Activated CD4-positive, alpha-beta T cell treated with anti-CD3 and anti-CD28 coated beads, Interleukin-10, Interleukin-2, amounts not matched to agents 100 ng/mL and 50 ng/mL, durations not matched to agents 16 hours and 8 hours (primary cell): ENCODE measurements around the gene KCP.
A peak's percentile ranks its signal among the peaks of the same experiment; 100 is the strongest.

Experiments used
- DNase-seq: peaks from one replicate; pipeline ENCODE4 v3.0.0-alpha.2; 2020

The KCP gene

DNA sequence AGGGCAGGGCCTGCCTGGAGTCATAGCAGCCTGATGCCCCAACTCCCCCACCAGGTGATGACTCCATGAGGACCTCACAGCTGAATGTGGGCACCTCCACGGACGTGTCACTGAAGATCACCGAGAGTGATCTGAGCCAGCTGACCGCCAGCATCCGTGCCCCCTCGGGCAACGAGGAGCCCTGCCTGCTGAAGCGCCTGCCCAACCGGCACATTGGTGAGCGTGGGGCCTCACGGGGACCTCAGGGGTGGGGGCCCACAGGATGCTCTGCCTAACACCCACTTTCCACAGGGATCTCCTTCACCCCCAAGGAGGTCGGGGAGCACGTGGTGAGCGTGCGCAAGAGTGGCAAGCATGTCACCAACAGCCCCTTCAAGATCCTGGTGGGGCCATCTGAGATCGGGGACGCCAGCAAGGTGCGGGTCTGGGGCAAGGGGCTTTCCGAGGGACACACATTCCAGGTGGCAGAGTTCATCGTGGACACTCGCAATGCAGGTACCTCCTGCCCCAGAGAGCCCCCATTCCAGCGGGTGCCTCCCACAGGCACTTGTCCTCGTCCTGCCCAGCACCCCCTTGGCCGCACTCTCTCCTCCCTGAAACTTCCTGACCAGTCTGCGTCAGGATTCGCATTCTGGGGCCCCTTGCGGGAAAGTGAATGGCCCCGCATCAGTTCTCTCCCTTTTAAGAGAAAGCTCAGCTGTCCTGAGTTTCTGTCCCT, 57.8 kb downstream of the KCP start:
- DNase-seq = no peak

DNA sequence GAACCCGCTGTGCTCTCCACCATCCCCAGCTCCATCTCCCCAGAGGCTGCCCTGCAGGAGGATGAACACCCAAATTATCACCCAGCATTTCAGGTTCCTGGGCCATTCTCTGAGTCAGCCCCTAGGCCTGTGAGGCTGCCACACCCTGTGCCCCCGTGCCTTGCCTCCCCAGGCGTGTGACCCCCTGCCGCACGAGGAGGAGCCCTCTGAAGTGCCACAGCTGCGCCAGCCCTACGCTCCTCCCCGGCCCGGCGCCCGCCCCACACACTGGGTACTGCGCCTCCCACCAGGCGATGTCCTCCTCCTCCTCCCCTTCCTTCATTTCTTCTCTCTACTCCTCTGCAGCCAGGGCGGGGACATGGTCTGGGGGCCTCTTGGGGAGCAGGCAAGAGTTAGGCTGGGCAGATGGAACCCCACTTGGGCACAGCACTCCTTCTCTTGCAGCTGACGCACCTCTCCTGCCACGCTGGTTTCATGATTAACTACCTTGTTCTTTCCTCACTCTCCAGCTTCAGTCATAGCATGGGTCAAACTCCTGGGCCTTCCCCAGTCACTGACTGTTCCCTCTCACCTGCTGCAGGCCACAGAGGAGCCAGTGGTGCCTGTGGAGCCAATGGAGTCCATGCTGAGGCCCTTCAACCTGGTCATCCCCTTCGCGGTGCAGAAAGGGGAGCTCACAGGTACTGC, 60.6 kb downstream of the KCP start:
- DNase-seq = no peak

DNA sequence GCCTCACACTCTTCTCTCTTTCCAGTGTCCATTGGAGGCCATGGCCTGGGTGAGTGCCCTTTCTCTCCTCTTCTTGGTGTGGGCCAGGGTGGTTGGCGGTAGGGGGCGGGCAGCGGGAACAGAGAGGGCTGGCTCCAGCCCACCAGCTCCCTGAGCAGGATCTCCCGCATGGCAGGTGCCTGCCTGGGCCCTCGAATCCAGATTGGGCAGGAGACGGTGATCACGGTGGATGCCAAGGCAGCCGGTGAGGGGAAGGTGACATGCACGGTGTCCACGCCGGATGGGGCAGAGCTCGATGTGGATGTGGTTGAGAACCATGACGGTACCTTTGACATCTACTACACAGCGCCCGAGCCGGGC, 61.4 kb downstream of the KCP start:
- no peak for DNase-seq

DNA sequence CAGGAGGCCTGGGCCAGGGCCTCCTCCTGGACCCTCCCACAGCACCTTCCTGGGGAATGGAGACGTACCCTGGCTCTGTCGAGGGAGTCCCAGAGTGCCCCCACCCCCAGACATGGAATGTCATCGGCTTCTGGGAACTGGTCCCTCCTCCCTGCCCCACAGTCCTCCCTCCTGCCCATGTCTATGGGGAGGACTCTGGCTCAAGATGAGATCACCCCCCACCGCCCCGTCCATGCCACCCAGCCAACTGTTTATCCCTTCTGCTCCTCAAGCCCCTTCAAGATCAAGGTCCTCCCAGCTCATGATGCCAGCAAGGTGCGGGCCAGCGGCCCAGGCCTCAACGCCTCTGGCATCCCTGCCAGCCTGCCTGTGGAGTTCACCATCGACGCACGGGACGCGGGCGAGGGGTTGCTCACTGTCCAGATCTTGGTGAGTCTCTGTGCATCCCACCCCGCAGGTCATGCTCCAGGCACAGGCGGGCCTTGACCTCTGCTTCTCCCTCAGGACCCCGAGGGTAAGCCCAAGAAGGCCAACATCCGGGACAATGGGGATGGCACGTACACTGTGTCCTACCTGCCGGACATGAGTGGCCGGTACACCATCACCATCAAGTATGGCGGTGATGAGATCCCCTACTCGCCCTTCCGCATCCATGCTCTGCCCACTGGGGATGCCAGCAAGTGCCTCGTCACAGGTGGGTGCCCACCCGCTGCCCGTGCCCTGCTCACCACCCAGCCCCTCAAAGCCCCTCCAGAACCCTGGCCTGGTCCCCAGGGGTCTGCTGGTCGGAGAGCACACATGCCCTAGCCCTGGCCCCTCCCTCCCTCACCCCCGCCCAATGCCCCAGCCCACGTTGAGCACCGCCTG, 62.0 kb downstream of the KCP start:
- no peak for DNase-seq

DNA sequence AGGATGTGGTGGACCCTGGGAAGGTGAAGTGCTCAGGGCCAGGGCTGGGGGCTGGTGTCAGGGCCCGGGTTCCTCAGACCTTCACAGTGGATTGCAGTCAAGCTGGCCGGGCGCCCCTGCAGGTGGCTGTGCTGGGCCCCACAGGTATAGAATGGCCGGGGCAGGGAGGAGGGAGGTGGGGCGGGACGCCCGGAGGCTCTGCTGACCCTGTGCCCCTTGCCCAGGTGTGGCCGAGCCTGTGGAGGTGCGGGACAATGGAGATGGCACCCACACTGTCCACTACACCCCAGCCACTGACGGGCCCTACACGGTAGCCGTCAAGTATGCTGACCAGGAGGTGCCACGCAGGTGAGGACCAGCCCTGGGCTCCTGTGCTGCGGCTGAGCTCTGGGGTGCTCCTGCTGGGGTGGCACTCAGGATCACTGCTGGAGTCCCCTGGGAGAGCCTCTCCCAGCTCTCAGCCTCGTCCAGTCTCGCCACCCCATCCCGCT, 62.7 kb downstream of the KCP start:
- DNase-seq = no peak

DNA sequence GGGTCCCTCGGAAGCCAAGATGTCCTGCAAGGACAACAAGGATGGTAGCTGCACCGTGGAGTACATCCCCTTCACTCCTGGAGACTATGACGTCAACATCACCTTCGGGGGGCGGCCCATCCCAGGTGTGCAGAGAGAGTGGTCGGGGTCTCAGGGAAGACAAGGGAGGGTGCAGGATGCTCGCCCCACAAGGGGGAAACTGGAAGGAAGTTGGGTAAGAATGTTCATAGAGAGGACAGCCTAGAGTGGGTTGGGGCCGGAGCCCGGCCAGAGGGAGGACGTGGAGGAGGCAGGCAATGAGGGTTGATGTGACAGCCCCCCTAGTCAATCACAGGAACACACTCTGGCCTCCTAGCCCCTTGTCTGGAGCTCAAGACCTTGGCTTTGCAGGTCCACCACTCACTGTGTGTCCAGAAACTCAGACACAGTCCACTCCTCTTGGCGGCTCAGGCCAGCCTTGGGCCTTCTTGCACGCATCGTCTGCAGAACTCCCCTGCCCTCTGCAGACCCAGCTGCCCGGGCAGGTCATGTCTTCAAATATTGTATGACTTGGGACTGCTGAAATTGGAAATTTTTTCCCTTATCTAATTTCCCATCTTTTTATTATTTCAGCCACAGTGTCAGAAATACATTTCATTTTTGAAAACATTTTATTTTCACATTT, 63.6 kb downstream of the KCP start:
- DNase-seq = no peak

DNA sequence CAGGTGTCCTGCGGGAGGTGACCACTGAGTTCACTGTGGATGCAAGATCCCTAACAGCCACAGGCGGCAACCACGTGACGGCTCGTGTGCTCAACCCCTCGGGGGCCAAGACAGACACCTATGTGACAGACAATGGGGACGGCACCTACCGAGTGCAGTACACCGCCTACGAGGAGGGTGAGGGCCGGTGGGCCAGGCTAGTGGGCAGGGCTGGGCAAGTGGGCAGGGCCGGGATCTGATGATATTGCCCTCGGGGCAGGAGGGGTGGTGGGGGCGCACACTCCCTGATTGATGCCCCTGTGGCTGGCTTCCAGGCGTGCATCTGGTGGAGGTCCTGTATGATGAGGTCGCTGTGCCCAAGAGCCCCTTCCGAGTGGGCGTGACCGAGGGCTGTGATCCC, 64.5 kb downstream of the KCP start:
- no peak for DNase-seq

DNA sequence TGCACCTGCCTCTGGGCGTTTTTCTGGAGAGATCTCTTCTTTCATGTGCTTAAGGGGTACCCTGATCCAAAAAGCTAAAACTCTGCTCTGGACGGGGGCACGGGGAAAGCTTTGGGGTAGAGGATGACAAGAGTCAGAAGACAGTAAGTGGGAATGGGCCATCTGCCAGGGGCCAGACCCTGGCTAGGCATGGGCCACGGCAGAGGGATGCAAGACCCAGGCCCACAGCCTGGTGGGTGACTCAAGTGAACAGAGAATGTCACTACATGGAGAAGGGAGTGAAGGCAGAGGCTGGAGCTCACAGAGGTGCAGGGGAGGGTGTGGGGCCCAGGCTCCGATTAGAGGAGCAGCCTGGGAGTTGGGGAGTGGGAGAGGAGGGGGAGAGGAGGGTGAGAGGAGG, 65.0 kb downstream of the KCP start:
- no peak for DNase-seq

DNA sequence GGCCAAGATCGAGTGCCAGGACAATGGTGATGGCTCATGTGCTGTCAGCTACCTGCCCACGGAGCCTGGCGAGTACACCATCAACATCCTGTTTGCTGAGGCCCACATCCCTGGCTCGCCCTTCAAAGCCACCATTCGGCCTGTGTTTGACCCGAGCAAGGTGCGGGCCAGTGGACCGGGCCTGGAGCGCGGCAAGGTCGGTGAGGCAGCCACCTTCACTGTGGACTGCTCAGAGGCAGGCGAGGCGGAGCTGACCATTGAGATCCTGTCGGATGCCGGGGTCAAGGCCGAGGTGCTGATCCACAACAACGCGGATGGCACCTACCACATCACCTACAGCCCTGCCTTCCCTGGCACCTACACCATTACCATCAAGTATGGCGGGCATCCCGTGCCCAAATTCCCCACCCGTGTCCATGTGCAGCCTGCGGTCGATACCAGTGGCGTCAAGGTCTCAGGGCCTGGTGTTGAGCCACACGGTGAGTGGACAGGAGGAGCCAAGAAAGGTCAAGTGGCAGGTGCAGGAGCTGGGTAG, 65.7 kb downstream of the KCP start:
- no peak for DNase-seq

DNA sequence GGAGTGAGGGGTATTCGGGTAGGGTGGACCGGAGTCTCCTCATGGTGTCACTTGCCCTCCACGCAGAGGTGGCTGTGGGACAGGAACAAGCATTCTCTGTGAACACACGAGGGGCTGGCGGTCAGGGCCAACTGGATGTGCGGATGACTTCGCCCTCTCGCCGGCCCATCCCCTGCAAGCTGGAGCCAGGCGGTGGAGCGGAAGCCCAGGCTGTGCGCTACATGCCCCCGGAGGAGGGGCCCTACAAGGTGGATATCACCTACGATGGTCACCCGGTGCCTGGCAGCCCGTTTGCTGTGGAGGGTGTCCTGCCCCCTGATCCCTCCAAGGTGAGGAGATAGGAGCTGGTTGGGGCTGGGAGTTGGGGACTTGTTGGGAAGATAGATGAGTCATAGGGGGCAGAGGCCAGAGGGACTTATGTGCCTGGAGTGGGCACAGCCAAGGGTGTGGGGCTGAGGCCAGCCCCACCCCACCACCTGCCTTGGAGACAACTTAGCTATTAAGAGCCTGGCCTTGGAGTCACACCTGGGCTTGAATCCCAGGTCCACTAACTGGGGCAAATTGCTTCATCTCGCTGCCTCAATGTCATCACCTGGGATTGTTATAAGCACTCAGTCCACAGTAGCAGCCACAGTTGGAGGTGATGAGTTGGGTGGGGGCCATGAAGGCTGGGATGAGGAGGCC, 66.4 kb downstream of the KCP start:
- no peak for DNase-seq

DNA sequence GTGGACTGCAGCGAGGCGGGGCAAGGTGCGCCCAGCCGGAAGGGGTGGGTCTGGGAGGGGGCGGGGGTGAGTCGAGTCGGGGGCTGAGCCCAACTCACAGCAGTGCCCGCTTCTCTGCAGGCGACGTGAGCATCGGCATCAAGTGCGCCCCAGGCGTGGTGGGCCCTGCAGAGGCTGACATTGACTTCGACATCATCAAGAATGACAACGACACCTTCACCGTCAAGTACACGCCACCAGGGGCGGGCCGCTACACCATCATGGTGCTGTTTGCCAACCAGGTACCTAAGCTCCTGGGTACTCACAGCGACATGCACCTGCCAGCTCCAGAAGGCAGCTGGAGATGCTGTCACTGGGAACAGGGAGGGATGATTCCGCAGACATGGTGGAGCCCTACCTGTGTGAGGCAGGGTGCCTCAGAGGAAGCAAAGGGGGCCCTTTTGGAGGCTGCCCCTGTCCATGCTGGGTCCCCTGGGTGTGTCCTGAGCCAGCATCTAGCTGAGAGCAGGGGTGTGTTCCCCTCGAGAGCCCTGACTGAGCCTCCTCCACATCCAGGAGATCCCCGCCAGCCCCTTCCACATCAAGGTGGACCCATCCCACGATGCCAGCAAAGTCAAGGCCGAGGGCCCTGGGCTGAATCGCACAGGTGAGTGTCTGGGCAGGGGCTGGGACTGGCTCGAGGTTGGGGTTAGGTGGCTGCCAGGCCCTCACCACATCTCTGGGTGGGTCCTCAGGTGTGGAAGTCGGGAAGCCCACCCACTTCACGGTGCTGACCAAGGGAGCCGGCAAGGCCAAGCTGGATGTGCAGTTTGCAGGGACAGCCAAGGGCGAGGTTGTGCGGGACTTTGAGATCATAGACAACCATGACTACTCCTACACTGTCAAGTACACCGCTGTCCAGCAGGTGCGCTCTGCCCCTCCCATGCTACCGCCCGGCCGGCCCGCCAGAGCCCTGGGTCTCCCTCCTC, 67.6 kb downstream of the KCP start:
- no peak for DNase-seq

DNA sequence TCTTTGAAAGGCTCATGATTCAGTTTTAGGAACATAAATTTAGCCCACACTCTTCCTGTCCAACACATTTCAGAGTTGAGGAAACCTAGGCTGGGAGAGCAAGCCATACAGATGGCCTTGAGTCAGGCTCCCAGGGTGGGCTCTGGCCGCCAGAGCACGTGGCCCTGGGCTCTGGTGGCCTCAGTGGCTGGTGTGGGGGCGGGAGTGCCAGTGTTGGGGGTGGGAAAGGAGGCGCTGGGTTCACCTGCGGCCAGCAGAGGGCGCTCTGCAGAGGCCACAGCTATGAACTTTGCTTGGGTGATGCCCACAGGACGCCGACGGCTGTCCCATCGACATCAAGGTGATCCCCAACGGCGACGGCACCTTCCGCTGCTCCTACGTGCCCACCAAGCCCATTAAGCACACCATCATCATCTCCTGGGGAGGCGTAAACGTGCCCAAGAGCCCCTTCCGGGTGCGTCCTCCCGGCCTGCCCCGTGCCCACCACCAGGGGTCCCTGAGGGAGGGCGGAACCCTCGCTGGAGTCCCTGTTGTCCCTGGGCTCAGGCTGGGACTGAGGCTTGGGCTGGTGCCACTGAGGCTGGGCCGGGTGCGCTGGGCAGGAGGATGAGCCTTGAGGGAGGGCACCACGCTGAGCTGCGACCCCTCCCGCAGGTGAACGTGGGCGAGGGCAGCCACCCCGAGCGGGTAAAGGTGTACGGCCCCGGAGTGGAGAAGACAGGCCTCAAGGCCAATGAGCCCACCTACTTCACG, 68.4 kb downstream of the KCP start:
- peak; percentile 71 for DNase-seq

DNA sequence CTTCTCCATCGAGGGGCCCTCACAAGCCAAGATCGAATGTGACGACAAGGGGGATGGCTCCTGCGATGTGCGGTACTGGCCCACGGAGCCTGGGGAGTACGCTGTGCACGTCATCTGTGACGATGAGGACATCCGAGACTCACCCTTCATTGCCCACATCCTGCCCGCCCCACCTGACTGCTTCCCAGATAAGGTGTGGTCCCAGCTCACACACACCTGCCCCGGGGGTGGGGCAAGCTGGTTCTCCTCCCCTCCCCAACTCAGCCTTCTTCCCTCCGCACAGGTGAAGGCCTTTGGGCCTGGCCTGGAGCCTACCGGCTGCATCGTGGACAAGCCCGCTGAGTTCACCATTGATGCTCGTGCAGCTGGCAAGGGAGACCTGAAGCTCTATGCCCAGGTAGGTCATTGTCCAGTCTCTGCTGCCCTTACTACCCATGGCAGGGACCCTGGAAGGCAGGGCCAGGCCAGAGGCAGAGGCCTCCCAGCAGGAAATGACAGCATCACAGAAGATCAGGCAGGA, 69.3 kb downstream of the KCP start:
- DNase-seq = no peak

DNA sequence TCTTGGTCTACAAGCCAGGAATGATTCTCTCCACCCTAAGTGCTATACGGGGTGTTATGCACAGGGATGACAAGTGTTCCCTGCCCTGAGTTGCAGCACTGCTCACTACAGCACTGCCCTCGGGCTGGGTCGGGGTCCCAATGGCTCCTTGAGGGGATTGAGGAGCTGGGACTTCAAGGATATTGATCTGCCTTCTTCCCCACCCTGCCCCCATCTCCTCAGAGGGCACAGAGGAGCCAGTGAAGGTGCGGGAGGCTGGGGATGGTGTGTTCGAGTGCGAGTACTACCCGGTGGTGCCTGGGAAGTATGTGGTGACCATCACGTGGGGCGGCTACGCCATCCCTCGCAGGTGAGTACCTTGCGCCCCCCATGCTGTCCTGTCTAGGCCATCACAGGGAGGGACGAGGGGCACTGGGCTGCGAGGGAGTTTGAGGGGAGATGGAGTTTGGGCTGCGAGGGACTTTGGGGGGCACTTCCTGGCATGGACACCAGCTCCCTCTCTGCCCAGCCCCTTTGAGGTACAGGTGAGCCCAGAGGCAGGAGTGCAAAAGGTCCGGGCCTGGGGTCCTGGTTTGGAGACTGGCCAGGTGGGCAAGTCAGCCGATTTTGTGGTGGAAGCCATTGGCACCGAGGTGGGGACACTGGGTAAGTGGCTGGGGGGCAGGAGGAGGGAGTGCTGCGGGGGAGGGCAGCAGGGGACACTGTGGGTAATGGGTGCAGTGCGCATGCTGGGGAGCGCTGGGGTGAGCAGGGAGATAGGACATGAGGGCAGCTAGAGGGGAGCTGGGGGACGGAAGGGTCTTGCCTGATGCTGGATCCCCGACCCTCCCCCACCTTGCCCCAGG, 70.0 kb downstream of the KCP start:
- no peak for DNase-seq

DNA sequence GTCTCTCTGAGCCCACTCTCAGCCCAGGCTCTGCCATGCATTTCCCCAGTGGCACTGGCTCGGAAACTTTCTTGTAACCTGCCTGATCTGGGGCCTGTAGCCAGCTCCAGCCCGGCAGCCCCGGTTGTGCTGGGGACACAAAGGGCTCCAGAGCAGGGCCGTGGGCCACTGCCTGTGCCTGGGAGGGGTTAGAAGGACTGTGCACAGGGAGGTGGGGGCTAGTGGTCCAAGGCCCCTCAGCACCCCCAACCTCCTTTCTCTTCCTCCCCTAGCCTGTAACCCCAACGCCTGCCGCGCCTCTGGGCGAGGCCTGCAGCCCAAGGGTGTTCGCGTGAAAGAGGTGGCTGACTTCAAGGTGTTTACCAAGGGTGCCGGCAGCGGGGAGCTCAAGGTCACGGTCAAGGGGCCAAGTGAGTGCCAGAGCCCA, 70.7 kb downstream of the KCP start:
- DNase-seq = no peak

DNA sequence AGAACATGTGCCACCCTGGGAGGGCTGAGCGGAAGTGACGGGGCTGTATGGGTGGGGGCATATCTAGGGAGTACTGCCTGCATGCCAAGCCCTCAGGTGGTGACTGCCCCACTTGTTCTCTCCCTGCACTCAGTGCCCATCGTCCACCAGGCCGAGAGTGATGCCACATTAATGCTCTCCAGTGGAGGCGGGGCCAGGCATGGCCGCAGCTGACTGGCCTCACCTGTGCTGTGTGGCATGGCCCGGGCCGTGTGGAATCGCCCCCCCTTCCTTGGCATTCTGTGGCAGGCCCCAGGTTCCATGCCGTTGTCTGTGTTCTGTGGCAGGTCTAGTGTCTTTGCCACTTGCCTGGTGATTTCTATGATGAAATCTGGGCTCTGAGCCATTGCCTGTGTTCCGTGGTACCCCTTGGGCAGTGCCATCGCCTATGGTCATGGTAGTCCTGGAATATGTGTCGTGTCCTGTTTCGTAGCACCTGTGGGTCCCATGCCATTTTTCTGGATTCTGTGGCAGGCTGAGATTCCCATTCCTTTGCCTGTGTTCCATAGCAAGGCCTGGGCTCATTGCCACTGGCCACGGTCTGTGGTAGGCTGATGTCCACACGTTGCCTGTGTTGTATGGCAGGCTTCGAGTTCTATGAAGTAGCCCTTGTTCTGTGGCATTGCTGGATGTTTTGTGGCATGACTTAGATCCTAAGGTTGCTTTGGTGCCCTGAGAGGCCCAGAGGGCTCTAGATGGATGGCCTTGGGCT, 71.4 kb downstream of the KCP start:
- no peak for DNase-seq

DNA sequence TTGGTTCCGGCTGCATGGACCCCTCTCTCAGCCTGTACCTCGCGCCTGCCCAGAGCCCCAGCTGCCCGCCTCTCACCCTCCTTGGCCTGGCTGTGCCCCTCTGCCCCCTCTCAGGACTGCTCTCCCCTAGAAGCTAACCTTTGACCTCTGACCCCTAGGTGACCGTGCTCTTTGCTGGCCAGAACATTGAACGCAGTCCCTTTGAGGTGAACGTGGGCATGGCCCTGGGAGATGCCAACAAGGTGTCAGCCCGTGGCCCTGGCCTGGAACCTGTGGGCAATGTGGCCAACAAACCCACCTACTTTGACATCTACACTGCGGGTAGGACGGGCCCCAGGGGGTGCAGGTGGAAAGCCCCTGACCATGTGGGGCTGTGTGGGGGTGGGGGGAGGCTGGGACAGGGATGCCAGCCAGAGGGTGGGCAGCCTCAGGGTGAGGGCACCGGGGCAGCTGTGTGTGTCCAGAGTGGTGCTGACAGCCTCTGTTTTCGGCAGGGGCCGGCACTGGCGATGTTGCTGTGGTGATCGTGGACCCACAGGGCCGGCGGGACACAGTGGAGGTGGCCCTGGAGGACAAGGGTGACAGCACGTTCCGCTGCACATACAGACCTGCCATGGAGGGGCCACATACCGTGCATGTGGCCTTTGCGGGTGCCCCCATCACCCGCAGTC, 72.3 kb downstream of the KCP start:
- no peak for DNase-seq

DNA sequence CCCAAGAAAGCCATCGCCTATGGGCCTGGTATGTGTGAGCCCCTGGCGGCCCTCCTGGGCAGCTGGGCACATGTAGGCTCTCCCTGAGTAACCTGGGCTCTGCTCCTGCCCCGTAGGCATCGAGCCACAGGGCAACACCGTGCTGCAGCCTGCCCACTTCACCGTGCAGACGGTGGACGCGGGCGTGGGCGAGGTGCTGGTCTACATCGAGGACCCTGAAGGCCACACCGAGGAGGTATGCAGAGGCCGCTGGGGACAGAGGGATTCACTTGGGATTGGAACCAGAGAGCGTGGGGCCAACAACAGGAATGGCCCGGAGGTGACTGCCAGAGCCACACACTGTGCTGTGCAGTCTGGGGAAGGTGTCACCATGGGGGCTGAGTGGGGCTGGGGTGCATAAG, 73.0 kb downstream of the KCP start:
- no peak for DNase-seq
